ENCODE data around the gene RAP1A.

DNA sequence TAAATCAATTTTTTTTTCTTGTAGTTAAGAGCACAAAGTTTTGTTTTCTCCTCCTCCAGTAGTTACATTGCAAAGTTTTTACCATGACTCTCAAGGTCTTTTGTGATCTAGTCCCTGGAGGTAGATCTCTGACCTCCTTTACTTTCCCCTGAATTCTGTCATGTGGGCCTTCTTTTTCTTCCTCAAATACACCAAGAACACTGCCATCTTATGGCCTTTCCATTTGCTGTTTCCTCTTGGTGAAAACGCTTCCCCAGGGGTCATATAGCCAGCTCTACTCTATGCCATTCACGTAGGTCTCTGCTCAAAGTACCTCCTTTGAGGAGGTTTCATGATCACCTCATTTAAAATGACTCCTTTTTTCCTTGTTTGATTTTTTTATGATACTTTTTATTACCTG is 138.8 kb downstream of the RAP1A start:
- TF ChIP-seq, protein P1, sequence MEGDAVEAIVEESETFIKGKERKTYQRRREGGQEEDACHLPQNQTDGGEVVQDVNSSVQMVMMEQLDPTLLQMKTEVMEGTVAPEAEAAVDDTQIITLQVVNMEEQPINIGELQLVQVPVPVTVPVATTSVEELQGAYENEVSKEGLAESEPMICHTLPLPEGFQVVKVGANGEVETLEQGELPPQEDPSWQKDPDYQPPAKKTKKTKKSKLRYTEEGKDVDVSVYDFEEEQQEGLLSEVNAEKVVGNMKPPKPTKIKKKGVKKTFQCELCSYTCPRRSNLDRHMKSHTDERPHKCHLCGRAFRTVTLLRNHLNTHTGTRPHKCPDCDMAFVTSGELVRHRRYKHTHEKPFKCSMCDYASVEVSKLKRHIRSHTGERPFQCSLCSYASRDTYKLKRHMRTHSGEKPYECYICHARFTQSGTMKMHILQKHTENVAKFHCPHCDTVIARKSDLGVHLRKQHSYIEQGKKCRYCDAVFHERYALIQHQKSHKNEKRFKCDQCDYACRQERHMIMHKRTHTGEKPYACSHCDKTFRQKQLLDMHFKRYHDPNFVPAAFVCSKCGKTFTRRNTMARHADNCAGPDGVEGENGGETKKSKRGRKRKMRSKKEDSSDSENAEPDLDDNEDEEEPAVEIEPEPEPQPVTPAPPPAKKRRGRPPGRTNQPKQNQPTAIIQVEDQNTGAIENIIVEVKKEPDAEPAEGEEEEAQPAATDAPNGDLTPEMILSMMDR (conservative IDR thresholded peaks at IDR 0.05) = no peak; the same call in 1 of the 2 replicates
- TF ChIP-seq EZH2 (IDR thresholded peaks at IDR 0.05; ENCODE audit: low read depth) = no peak

All from PC-9 (cell line).